DOHH2 (cell line): ENCODE measurements around the gene BCL2A1.

ENCODE experiments used
- H3F3A ChIP-seq: fragments of 200-600 bp; sonication (generic), shearing (Covaris generic); 2 replicates; pipeline ENCODE4 v1.6.0; 2016; ENCODE audit warnings: antibody characterized with exemption, mild to moderate bottlenecking; ENCODE audit not compliant: control insufficient read depth, insufficient read depth
- H3K27ac ChIP-seq: fragments of 200-600 bp; sonication (generic); 2 replicates; pipeline ENCODE4 v1.5.1; 2014; ENCODE audit warnings: low read depth, mild to moderate bottlenecking, low read length, moderate library complexity
- H3K27me3 ChIP-seq: fragments of 200-600 bp; sonication (generic); 2 replicates; pipeline ENCODE4 v1.6.1; 2014; ENCODE audit warnings: mild to moderate bottlenecking, low read length, mixed read lengths; ENCODE audit not compliant: control insufficient read depth
- H3K36me3 ChIP-seq: fragments of 200-600 bp; sonication (generic); 2 replicates; pipeline ENCODE4 v1.6.1; 2014; ENCODE audit warnings: mild to moderate bottlenecking, low read length, moderate library complexity, mixed read lengths; ENCODE audit not compliant: control insufficient read depth
- H3K4me1 ChIP-seq: fragments of 200-600 bp; sonication (generic); 2 replicates; pipeline ENCODE4 v1.6.1; 2014; ENCODE audit warnings: mild to moderate bottlenecking, low read length, mixed read lengths; ENCODE audit not compliant: control insufficient read depth
- H3K4me2 ChIP-seq: fragments of 200-600 bp; sonication (generic); 2 replicates; pipeline ENCODE4 v1.6.0; 2014; ENCODE audit warnings: mild to moderate bottlenecking, low read length, moderate library complexity
- H3K4me3 ChIP-seq: fragments of 200-600 bp; sonication (generic); 2 replicates; pipeline ENCODE4 v1.5.1; 2014; ENCODE audit warnings: mild to moderate bottlenecking, low read length, mixed read lengths
- H3K79me2 ChIP-seq: fragments of 200-600 bp; sonication (generic); 2 replicates; pipeline ENCODE4 v1.6.1; 2014; ENCODE audit warnings: mild to moderate bottlenecking, low read length, mixed read lengths; ENCODE audit not compliant: control insufficient read depth
- H3K9me2 ChIP-seq: fragments of 200-600 bp; sonication (generic); replicated peaks from 2 replicates; pipeline ENCODE4 v1.6.1; 2014; ENCODE audit warnings: mild to moderate bottlenecking, low read length, mixed read lengths; ENCODE audit not compliant: control insufficient read depth
- H3K9me3 ChIP-seq: fragments of 200-600 bp; sonication (generic); 2 replicates; pipeline ENCODE4 v1.6.1; 2014; ENCODE audit warnings: antibody characterized with exemption, low read length, mixed read lengths; ENCODE audit not compliant: control insufficient read depth, insufficient read depth
- H4K20me1 ChIP-seq: fragments of 200-600 bp; sonication (generic); 2 replicates; pipeline ENCODE4 v1.6.0; 2014; ENCODE audit warnings: low read depth, mild to moderate bottlenecking, antibody characterized with exemption, low read length, moderate library complexity; ENCODE audit not compliant: control insufficient read depth, insufficient read depth
- CTCF ChIP-seq: fragments of 200-600 bp; sonication (generic); IDR thresholded peaks from one replicate; pipeline ENCODE4 v1.5.1; 2014; ENCODE audit warnings: antibody characterized with exemption, mild to moderate bottlenecking, low read depth, low read length; ENCODE audit not compliant: poor library complexity, severe bottlenecking
- EZH2phosphoT487 ChIP-seq: fragments of 200-600 bp; sonication (generic); IDR thresholded peaks from 2 replicates; pipeline ENCODE4 v1.6.1; 2017; ENCODE audit warnings: borderline replicate concordance, mild to moderate bottlenecking, antibody characterized with exemption, low read length, moderate library complexity, mixed read lengths

Gene BCL2A1

DNA sequence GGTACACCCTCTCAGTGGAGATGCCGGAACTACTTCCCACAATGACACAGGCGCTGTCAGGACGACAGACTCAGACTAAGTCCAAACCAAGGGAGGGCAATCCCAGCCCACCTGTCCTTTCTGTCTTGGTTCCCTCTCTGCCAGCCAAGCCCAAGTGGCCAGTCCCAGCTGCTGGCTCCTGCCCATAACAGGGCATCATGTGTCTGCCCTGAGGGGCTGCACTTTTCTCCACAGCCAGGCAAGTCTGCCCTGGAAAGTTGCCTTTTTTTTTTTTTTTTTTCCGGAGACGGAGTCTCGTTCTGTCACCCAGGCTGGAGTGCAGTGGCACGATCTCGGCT, 20.0 kb upstream of the BCL2A1 start:
- H3K9me3 ChIP-seq = no peaks in the 10 kb centered on the region

DNA sequence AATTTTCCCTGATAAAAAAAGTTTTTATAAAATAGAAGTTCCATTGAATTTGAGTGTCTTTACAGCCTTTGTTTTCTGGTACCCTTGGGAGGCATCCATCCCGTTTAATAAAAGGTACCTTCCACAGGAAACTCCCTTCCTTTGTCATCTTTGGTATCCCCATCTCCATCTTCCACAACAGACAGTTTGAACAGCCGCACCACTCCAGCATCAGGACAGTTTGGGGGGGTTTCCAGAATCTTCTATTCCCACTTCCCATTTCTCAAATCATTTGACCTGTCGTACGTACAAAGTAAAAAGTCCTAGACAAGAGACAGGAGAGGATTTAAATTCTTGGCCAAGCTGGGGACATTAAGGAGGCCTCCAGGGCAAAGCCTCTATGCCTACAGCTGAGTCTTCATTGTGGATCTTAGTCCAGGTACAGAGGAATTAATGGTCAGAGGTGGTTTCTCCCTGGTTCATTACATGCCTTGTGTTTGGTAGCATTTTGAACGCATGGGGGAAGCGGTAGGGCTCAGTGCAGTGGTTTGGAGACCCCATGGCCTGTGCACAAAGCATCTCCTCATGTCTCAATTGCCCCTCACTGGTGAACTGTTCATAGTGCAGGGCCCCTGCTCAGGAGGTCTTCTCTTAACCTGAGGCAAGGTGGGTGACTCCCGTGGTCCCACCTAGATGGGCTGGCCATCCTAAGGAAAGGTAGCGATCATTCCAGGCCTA, 19.4 kb upstream of the BCL2A1 start:
- H3K4me2 ChIP-seq = no peak overlapping the region
- no peaks in the 10 kb centered on the region for H3F3A ChIP-seq
- no peaks in the 10 kb centered on the region for H3K9me2 ChIP-seq
- H3K4me3 ChIP-seq = no peak overlapping the region
- H4K20me1 ChIP-seq = no peaks in the 10 kb centered on the region
- no peak overlapping the region for H3K27ac ChIP-seq
- 0 out of 2 replicates have a peak, but pooled peaks cover 4% of the 10 kb centered on the region for H3K27me3 ChIP-seq
- H3K9me3 ChIP-seq = no peaks in the 10 kb centered on the region
- no peaks in the 10 kb centered on the region for H3K36me3 ChIP-seq
- H3K79me2 ChIP-seq = no peaks in the 10 kb centered on the region
- TF ChIP-seq EZH2phosphoT487 = no peak
- peaks cover 7% of the 10 kb centered on the region; the same call in 1 of the 2 replicates for H3K4me1 ChIP-seq

More for the DNA sequence above, 20.0 kb upstream of the BCL2A1 start:
- no peak overlapping the region for H3K4me3 ChIP-seq
- H3K79me2 ChIP-seq = no peaks in the 10 kb centered on the region
- H3K27ac ChIP-seq = no peak overlapping the region
- no peaks in the 10 kb centered on the region for H3K36me3 ChIP-seq
- no peaks in the 10 kb centered on the region for H3K9me2 ChIP-seq
- H3K4me2 ChIP-seq = no peak overlapping the region
- 0 out of 2 replicates have a peak, but pooled peaks cover 4% of the 10 kb centered on the region for H3K27me3 ChIP-seq
- TF ChIP-seq EZH2phosphoT487 (no peak), CTCF (no peak)
- no peaks in the 10 kb centered on the region for H3F3A ChIP-seq
- H4K20me1 ChIP-seq = no peaks in the 10 kb centered on the region
- peaks cover 7% of the 10 kb centered on the region; the same call in 1 of the 2 replicates for H3K4me1 ChIP-seq

DNA sequence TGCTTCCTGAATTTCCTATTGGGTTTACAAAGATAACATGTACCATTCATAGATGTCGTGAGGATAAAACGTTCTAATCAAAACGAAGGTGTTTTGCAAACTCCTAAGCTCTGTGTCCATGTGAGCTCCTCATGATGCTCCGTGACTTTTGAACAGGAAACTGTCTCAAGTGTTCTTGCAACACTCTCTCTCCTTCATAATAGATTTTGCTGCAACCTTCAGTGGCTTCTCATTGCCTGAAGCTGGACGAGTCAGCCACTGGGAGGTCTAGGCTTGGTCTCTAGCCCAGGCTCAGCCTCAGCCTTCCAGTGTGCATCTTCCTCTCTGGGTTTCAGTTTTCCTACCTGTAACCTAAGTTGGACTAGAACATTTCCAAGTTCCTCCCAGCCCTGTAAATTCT, 18.7 kb upstream of the BCL2A1 start:
- H3K9me3 ChIP-seq = no peaks in the 10 kb centered on the region
- no peaks in the 10 kb centered on the region for H4K20me1 ChIP-seq
- peaks cover 7% of the 10 kb centered on the region; the same call in 1 of the 2 replicates for H3K4me1 ChIP-seq
- 0 out of 2 replicates have a peak, but pooled peaks cover 4% of the 10 kb centered on the region for H3K27me3 ChIP-seq
- H3K79me2 ChIP-seq = no peaks in the 10 kb centered on the region
- no peak for TF ChIP-seq EZH2phosphoT487
- TF ChIP-seq CTCF = no peak
- no peak overlapping the region for H3K4me2 ChIP-seq
- H3K9me2 ChIP-seq = no peaks in the 10 kb centered on the region
- no peaks in the 10 kb centered on the region for H3F3A ChIP-seq
- H3K27ac ChIP-seq = no peak overlapping the region
- H3K4me3 ChIP-seq = no peak overlapping the region
- H3K36me3 ChIP-seq = no peaks in the 10 kb centered on the region

GRCh38 chr15:79989183-79989582, 18.2 kb upstream of the BCL2A1 start:
- Histone ChIP-seq H3K27ac (no peak overlapping the region), H3K9me3 (no peaks in the 10 kb centered on the region)

More at GRCh38 chr15:79989183-79989582, 18.2 kb upstream of the BCL2A1 start:
- Histone ChIP-seq H3K79me2 (no peaks in the 10 kb centered on the region), H4K20me1 (no peaks in the 10 kb centered on the region), H3K4me2 (no peak overlapping the region), H3K27me3 (0 out of 2 replicates have a peak, but pooled peaks cover 4% of the 10 kb centered on the region), H3F3A (no peaks in the 10 kb centered on the region), H3K36me3 (no peaks in the 10 kb centered on the region), H3K4me1 (peaks cover 7% of the 10 kb centered on the region; the same call in 1 of the 2 replicates), H3K9me2 (no peaks in the 10 kb centered on the region), H3K4me3 (no peak overlapping the region)
- TF ChIP-seq EZH2phosphoT487 = no peak
- no peak for TF ChIP-seq CTCF
